ENCODE data around the gene UGP2. TPM values are rescaled to one million over a fixed set of nuclear protein-coding genes. Genes with fewer than 3 reads are reported as not detected.

The UGP2 gene
- 117 and 132 TPM in 2 replicates for total RNA-seq

GRCh38 chr2:63841254-63842022 is at the start of gene UGP2:
UGP2 (plus strand) TSS chr2:63841896; CDS start chr2:63842186, 290 bp downstream.

Other genes with a start within 250 kb of the UGP2 start
- gene VPS54, start 177.5 kb downstream of the UGP2 start, total RNA-seq = 13.5 and 20.7 TPM in 2 replicates